Activated naive CD8-positive, alpha-beta T cell treated with anti-CD3 and anti-CD28 coated beads, Interleukin-2, amount 50 U/mL, for 24 hours (primary cell): ENCODE measurements around the gene DLGAP1.
A peak's percentile ranks its signal among the peaks of the same experiment; 100 is the strongest.

Source experiments
- ATAC-seq: fragments of 150-1000 bp; cut with Tn5 transposase; one replicate; pipeline ENCODE4 v1.10.0; 2021
- DNase-seq: peaks from one replicate; pipeline ENCODE4 v3.0.0; 2021
- H3K27ac Mint-ChIP-seq: one replicate; pipeline ENCODE4 v1.8.0; 2021; ENCODE audit warnings: mild to moderate bottlenecking, mixed read lengths
- H3K27me3 Mint-ChIP-seq: one replicate; pipeline ENCODE4 v1.8.0; 2021; ENCODE audit warnings: mixed read lengths
- H3K36me3 Mint-ChIP-seq: one replicate; pipeline ENCODE4 v1.8.0; 2021; ENCODE audit warnings: low read depth, mixed read lengths
- H3K4me1 Mint-ChIP-seq: one replicate; pipeline ENCODE4 v1.8.0; 2021; ENCODE audit warnings: mixed read lengths
- H3K4me3 Mint-ChIP-seq: one replicate; pipeline ENCODE4 v1.8.0; 2021; ENCODE audit warnings: mild to moderate bottlenecking, moderate library complexity, mixed read lengths
- H3K9me3 Mint-ChIP-seq: one replicate; pipeline ENCODE4 v1.8.0; 2021; ENCODE audit warnings: mixed read lengths

Gene DLGAP1

GRCh38 chr18:3810296-3810695 is 644.8 kb downstream of the DLGAP1 start:
- Mint-ChIP-seq H3K27ac (no peak overlapping the region), H3K36me3 (no peaks in the 10 kb centered on the region), H3K4me3 (no peak overlapping the region), H3K27me3 (no peaks in the 10 kb centered on the region), H3K4me1 (no peaks in the 10 kb centered on the region), H3K9me3 (no peaks in the 10 kb centered on the region)
- no peak for DNase-seq
- no peak for ATAC-seq

GRCh38 chr18:3808985-3809780 is 645.9 kb downstream of the DLGAP1 start:
- Mint-ChIP-seq H3K4me1 (no peaks in the 10 kb centered on the region), H3K4me3 (no peak overlapping the region), H3K27me3 (no peaks in the 10 kb centered on the region), H3K27ac (no peak overlapping the region), H3K36me3 (no peaks in the 10 kb centered on the region), H3K9me3 (no peaks in the 10 kb centered on the region)
- no peak for ATAC-seq
- DNase-seq: no peak

GRCh38 chr18:3806656-3807055 is 648.5 kb downstream of the DLGAP1 start:
- no peaks in the 10 kb centered on the region for H3K9me3 Mint-ChIP-seq
- H3K4me3 Mint-ChIP-seq: no peak overlapping the region
- H3K36me3 Mint-ChIP-seq: no peaks in the 10 kb centered on the region
- DNase-seq (no peak), ATAC-seq (no peak)
- no peaks in the 10 kb centered on the region for H3K4me1 Mint-ChIP-seq
- no peak overlapping the region for H3K27ac Mint-ChIP-seq
- H3K27me3 Mint-ChIP-seq: no peaks in the 10 kb centered on the region

- no peaks in the 10 kb centered on the region for H3K4me1 Mint-ChIP-seq
- H3K27me3 Mint-ChIP-seq: no peaks in the 10 kb centered on the region
- no peak for ATAC-seq
- H3K27ac Mint-ChIP-seq: no peak overlapping the region
- no peak overlapping the region for H3K4me3 Mint-ChIP-seq
- H3K9me3 Mint-ChIP-seq: no peaks in the 10 kb centered on the region
- H3K36me3 Mint-ChIP-seq: no peaks in the 10 kb centered on the region
- no peak for DNase-seq
These were observed 650.8 kb downstream of the DLGAP1 start for GRCh38 chr18:3804336-3804735.

- Mint-ChIP-seq H3K4me1 (no peaks in the 10 kb centered on the region), H3K36me3 (no peaks in the 10 kb centered on the region), H3K27me3 (no peaks in the 10 kb centered on the region), H3K27ac (no peak overlapping the region), H3K9me3 (no peaks in the 10 kb centered on the region), H3K4me3 (no peak overlapping the region)
- DNase-seq: no peak
- no peak for ATAC-seq
These were observed 651.8 kb downstream of the DLGAP1 start for GRCh38 chr18:3803350-3803749.

- Mint-ChIP-seq H3K4me3 (no peak overlapping the region), H3K36me3 (no peaks in the 10 kb centered on the region), H3K27me3 (peaks cover 3% of the 10 kb centered on the region), H3K27ac (no peak overlapping the region), H3K4me1 (peaks cover 1% of the 10 kb centered on the region), H3K9me3 (no peaks in the 10 kb centered on the region)
- ATAC-seq (no peak), DNase-seq (no peak)
These were observed 655.6 kb downstream of the DLGAP1 start for GRCh38 chr18:3799515-3799914.

- Mint-ChIP-seq H3K27me3 (peaks cover 5% of the 10 kb centered on the region), H3K27ac (no peak overlapping the region), H3K36me3 (no peaks in the 10 kb centered on the region), H3K4me3 (no peak overlapping the region), H3K9me3 (no peaks in the 10 kb centered on the region), H3K4me1 (peaks cover 4% of the 10 kb centered on the region)
- no peak for ATAC-seq
- DNase-seq: no peak
These were observed 657.1 kb downstream of the DLGAP1 start for GRCh38 chr18:3798032-3798431.

GRCh38 chr18:3796434-3796833 is 658.7 kb downstream of the DLGAP1 start:
- H3K36me3 Mint-ChIP-seq: no peaks in the 10 kb centered on the region

GRCh38 chr18:3794537-3795348 is 660.4 kb downstream of the DLGAP1 start:
- no peaks in the 10 kb centered on the region for H3K9me3 Mint-ChIP-seq
- peaks cover 4% of the 10 kb centered on the region for H3K4me1 Mint-ChIP-seq
- H3K36me3 Mint-ChIP-seq: no peaks in the 10 kb centered on the region
- H3K27ac Mint-ChIP-seq: no peak overlapping the region
- DNase-seq (no peak), ATAC-seq (peak; percentile 60)
- peaks cover 5% of the 10 kb centered on the region for H3K27me3 Mint-ChIP-seq
- no peak overlapping the region for H3K4me3 Mint-ChIP-seq

More at GRCh38 chr18:3796434-3796833, 658.7 kb downstream of the DLGAP1 start:
- H3K4me3 Mint-ChIP-seq: no peak overlapping the region
- peaks cover 5% of the 10 kb centered on the region for H3K27me3 Mint-ChIP-seq
- no peak for ATAC-seq
- H3K4me1 Mint-ChIP-seq: peaks cover 4% of the 10 kb centered on the region
- no peak for DNase-seq
- no peaks in the 10 kb centered on the region for H3K9me3 Mint-ChIP-seq
- no peak overlapping the region for H3K27ac Mint-ChIP-seq

GRCh38 chr18:3793545-3793944 is 661.6 kb downstream of the DLGAP1 start:
- DNase-seq: no peak
- no peaks in the 10 kb centered on the region for H3K36me3 Mint-ChIP-seq
- no peak for ATAC-seq
- peaks cover 4% of the 10 kb centered on the region for H3K4me1 Mint-ChIP-seq
- H3K9me3 Mint-ChIP-seq: no peaks in the 10 kb centered on the region
- no peak overlapping the region for H3K27ac Mint-ChIP-seq
- H3K27me3 Mint-ChIP-seq: peaks cover 10% of the 10 kb centered on the region
- H3K4me3 Mint-ChIP-seq: no peak overlapping the region

- no peak overlapping the region for H3K4me3 Mint-ChIP-seq
- DNase-seq: no peak
- H3K4me1 Mint-ChIP-seq: peaks cover 4% of the 10 kb centered on the region
- ATAC-seq: no peak
- no peaks in the 10 kb centered on the region for H3K9me3 Mint-ChIP-seq
- no peaks in the 10 kb centered on the region for H3K36me3 Mint-ChIP-seq
- H3K27ac Mint-ChIP-seq: no peak overlapping the region
- H3K27me3 Mint-ChIP-seq: peaks cover 11% of the 10 kb centered on the region
These were observed 662.0 kb downstream of the DLGAP1 start for GRCh38 chr18:3793111-3793510.

- Mint-ChIP-seq H3K9me3 (no peaks in the 10 kb centered on the region), H3K27me3 (peaks cover 14% of the 10 kb centered on the region), H3K4me1 (peaks cover 4% of the 10 kb centered on the region), H3K4me3 (no peak overlapping the region), H3K36me3 (no peaks in the 10 kb centered on the region), H3K27ac (no peak overlapping the region)
- DNase-seq (no peak), ATAC-seq (no peak)
These were observed 662.4 kb downstream of the DLGAP1 start for GRCh38 chr18:3792711-3793110.

GRCh38 chr18:3791238-3791637 is 663.9 kb downstream of the DLGAP1 start:
- ATAC-seq (no peak), DNase-seq (no peak)
- no peak overlapping the region for H3K4me3 Mint-ChIP-seq
- H3K27ac Mint-ChIP-seq: no peak overlapping the region
- peaks cover 19% of the 10 kb centered on the region for H3K27me3 Mint-ChIP-seq
- no peaks in the 10 kb centered on the region for H3K36me3 Mint-ChIP-seq
- H3K9me3 Mint-ChIP-seq: no peaks in the 10 kb centered on the region
- peaks cover 4% of the 10 kb centered on the region for H3K4me1 Mint-ChIP-seq

- no peak overlapping the region for H3K4me3 Mint-ChIP-seq
- H3K9me3 Mint-ChIP-seq: no peaks in the 10 kb centered on the region
- ATAC-seq (no peak), DNase-seq (no peak)
- H3K36me3 Mint-ChIP-seq: no peaks in the 10 kb centered on the region
- peaks cover 18% of the 10 kb centered on the region for H3K27me3 Mint-ChIP-seq
- H3K4me1 Mint-ChIP-seq: peaks cover 4% of the 10 kb centered on the region
- no peak overlapping the region for H3K27ac Mint-ChIP-seq
These were observed 664.4 kb downstream of the DLGAP1 start for GRCh38 chr18:3790703-3791102.

- no peaks in the 10 kb centered on the region for H3K9me3 Mint-ChIP-seq
- H3K4me3 Mint-ChIP-seq: no peak overlapping the region
- peaks cover 18% of the 10 kb centered on the region for H3K27me3 Mint-ChIP-seq
- peaks cover 3% of the 10 kb centered on the region for H3K4me1 Mint-ChIP-seq
- DNase-seq (no peak), ATAC-seq (no peak)
- no peak overlapping the region for H3K27ac Mint-ChIP-seq
- no peaks in the 10 kb centered on the region for H3K36me3 Mint-ChIP-seq
These were observed 665.6 kb downstream of the DLGAP1 start for GRCh38 chr18:3789525-3789924.
